Hematopoietic multipotent progenitor cell treated with erythropoietin and hydrocortisone succinate and interleukin-3 and kit ligand, for 6 days (in vitro differentiated cells): Measurements from ENCODE around the gene PRX.
"Not testable (repeated sequence)": the region's sequence is repeated elsewhere in the genome, so short reads cannot be mapped to it uniquely, and the experiment has no call there.

Source experiments
- DNase-seq: peaks from one replicate; pipeline ENCODE4 v3.0.0-alpha.2; 2015

Gene PRX

GRCh38 chr19:40389404-40390083 is 23.6 kb downstream of the PRX start:
- DNase-seq, result no peak

- DNase-seq, result no peak
Measured at GRCh38 chr19:40388481-40388880, 24.7 kb downstream of the PRX start.

- no peak for DNase-seq
Measured at GRCh38 chr19:40387155-40387554, 26.0 kb downstream of the PRX start.

- no peak for DNase-seq
Measured at GRCh38 chr19:40383668-40384248, 29.4 kb downstream of the PRX start.

GRCh38 chr19:40381321-40381720 is 31.9 kb downstream of the PRX start:
- no peak for DNase-seq

GRCh38 chr19:40380199-40381037 is 32.8 kb downstream of the PRX start:
- no peak for DNase-seq

GRCh38 chr19:40379446-40380198 is 33.6 kb downstream of the PRX start:
- DNase-seq, result no peak

- DNase-seq, result no peak
Measured at GRCh38 chr19:40378509-40378908, 34.7 kb downstream of the PRX start.

- DNase-seq, result no peak
Measured at GRCh38 chr19:40377876-40378385, 35.2 kb downstream of the PRX start.

GRCh38 chr19:40376286-40376862 is 36.8 kb downstream of the PRX start:
- DNase-seq, result no peak

- DNase-seq, result no peak
Measured at GRCh38 chr19:40374084-40374483, 39.1 kb downstream of the PRX start.

- no peak for DNase-seq
Measured at GRCh38 chr19:40371802-40372122, 41.4 kb downstream of the PRX start.

GRCh38 chr19:40370997-40371801 is 42.0 kb downstream of the PRX start:
- no peak for DNase-seq

GRCh38 chr19:40370253-40370652 is 42.9 kb downstream of the PRX start:
- DNase-seq, result not testable (repeated sequence)

GRCh38 chr19:40369797-40370196 is 43.4 kb downstream of the PRX start:
- no peak for DNase-seq

- no peak for DNase-seq
Measured at GRCh38 chr19:40367577-40368434, 45.4 kb downstream of the PRX start.

GRCh38 chr19:40366697-40367561 is 46.2 kb downstream of the PRX start:
- DNase-seq, result no peak

GRCh38 chr19:40365613-40366401 is 47.4 kb downstream of the PRX start:
- DNase-seq, result peak; percentile 82

GRCh38 chr19:40365010-40365409 is 48.2 kb downstream of the PRX start:
- no peak for DNase-seq
